Measurements from ENCODE around the gene AOPEP. TPM values are rescaled to one million over a fixed set of nuclear protein-coding genes. Genes with fewer than 3 reads are reported as not detected.

AOPEP gene
- total and polyA plus RNA-seq, 9 of the 15 experiments (the other 6 are each of a cell fraction or from before 2014, with no cell fraction given) = 4.5 to 19.3 (median 13.5) TPM

DNA sequence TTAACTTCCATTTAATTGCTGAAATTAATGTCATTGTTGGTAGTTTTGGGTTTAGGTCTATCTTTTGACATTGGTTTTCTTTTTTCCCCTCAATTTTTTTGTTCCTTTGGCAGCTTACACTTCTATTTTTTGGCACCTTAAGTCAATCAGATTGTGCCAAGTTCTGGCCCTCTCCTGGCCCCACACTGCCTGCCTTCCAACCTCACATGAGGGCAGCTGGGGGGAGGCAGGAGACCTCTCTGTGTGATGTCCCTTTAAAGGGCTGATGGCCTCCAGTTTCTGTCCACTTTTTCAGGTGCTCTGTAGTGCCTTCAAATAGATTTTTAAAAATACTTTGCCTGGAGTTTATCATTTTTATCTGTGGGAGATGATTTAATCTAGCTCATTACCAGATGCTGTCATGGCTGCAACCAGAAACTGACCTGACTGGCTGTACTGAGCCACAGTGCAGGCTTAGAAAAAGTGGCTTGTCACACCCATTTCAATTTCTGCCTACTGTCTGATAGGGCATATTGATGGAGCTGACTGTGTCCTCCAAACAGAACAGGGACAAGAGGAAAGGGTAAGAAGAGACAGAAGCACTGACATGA is 394.4 kb downstream of the AOPEP start (continued):
- TF ChIP-seq, protein P1, sequence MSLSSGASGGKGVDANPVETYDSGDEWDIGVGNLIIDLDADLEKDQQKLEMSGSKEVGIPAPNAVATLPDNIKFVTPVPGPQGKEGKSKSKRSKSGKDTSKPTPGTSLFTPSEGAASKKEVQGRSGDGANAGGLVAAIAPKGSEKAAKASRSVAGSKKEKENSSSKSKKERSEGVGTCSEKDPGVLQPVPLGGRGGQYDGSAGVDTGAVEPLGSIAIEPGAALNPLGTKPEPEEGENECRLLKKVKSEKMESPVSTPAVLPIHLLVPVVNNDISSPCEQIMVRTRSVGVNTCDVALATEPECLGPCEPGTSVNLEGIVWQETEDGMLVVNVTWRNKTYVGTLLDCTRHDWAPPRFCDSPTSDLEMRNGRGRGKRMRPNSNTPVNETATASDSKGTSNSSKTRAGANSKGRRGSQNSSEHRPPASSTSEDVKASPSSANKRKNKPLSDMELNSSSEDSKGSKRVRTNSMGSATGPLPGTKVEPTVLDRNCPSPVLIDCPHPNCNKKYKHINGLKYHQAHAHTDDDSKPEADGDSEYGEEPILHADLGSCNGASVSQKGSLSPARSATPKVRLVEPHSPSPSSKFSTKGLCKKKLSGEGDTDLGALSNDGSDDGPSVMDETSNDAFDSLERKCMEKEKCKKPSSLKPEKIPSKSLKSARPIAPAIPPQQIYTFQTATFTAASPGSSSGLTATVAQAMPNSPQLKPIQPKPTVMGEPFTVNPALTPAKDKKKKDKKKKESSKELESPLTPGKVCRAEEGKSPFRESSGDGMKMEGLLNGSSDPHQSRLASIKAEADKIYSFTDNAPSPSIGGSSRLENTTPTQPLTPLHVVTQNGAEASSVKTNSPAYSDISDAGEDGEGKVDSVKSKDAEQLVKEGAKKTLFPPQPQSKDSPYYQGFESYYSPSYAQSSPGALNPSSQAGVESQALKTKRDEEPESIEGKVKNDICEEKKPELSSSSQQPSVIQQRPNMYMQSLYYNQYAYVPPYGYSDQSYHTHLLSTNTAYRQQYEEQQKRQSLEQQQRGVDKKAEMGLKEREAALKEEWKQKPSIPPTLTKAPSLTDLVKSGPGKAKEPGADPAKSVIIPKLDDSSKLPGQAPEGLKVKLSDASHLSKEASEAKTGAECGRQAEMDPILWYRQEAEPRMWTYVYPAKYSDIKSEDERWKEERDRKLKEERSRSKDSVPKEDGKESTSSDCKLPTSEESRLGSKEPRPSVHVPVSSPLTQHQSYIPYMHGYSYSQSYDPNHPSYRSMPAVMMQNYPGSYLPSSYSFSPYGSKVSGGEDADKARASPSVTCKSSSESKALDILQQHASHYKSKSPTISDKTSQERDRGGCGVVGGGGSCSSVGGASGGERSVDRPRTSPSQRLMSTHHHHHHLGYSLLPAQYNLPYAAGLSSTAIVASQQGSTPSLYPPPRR (CRISPR knock-in tag; IDR thresholded peaks at IDR 0.05; ENCODE audit: borderline replicate concordance) = no peak

DNA sequence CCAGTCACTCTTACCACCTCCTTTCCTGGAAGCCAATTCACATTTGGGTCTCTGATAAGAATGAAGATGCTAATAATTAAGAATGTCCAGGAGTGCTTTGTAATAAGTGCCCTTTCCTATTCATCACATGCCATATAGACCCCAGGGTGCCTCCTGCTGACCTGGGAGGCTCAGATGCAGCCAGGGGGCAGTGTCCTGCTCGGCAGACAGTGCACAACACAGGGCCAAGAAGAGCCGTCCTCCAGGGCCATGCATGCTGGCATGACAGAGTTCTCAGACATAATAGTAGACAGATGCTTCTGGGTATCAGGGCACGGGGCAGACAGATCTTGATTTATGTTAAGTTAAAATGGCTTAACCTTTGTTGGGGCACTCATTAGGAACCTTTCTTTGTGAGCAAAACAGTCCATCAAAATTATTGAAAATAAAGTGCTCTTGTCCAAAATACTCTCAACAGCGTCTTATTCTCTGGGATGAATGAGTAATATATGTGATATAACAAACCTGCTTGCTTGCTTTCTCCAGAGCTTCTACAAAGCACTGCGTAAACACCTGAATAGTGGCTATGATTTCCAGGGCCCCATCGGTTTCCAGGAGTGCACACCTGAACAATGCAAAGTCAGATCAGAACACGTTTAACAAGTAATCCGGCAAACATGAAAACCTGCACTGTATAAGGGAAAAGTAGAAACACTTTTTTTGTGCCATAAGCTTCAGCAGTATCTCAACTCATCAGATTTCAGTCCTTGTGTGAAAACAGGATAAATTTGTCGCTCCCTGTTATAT is 398.3 kb downstream of the AOPEP start:
- Histone ChIP-seq H3K9me1 (ENCODE audit: control insufficient read depth, insufficient read depth, low read length) (no peaks in the 10 kb centered on the region), H3K4me1 (replicated peaks in 1 of 2; ENCODE audit: control insufficient read depth in 2 of 2, insufficient read depth in 2 of 2, low read length in 2 of 2) (peaks cover 0 to 6% of the 10 kb centered on the region in 2 experiments; a peak in 2 of 5 replicates), H3K27ac (ENCODE audit: extremely low read depth, low read depth, low read length) (no peak overlapping the region), H3K27me3 (ENCODE audit: control insufficient read depth in 2 of 2, insufficient read depth in 2 of 2, low read length in 2 of 2) (no peaks in the 10 kb centered on the region), H2AFZ (ENCODE audit: low read depth, low read length) (no peak overlapping the region), H4K20me1 (replicated peaks; ENCODE audit: control insufficient read depth, insufficient read depth, low read length) (no peaks in the 10 kb centered on the region), H3K36me3 (ENCODE audit: control insufficient read depth, insufficient read depth, low read length) (peaks cover 7% of the 10 kb centered on the region; the same call in 2 of the 3 replicates), H3K9me3 (replicated peaks; ENCODE audit: control insufficient read depth, insufficient read depth, low read depth, low read length) (no peaks in the 10 kb centered on the region), H3K79me2 (ENCODE audit: control insufficient read depth, insufficient read depth, low read length) (no peaks in the 10 kb centered on the region), H3K4me3 (no peak overlapping the region), H3K4me2 (ENCODE audit: insufficient read depth, low read length) (no peak overlapping the region), H3K9ac (ENCODE audit: insufficient read depth in 1 of 2, low read depth in 2 of 2, low read length in 2 of 2) (no peak overlapping the region)
- FAIRE-seq (no peak), DNase-seq (ENCODE audit: extremely low read depth in 1 of 4, low spot score in 3 of 4) (no peak), ATAC-seq (peak; percentile 69; the same call in 2 of the 3 replicates)
- POLR2A ChIA-PET = interaction anchor here (1.0 kb wide), 1 partner anchor 8 kb away, joined by 5 read pairs; no protein-coding TSS in a partner anchor
- TF ChIP-seq POLR2AphosphoS2 (IDR thresholded peaks at IDR 0.05; ENCODE audit: low read length) = no peak
- TF ChIP-seq, protein P2, sequence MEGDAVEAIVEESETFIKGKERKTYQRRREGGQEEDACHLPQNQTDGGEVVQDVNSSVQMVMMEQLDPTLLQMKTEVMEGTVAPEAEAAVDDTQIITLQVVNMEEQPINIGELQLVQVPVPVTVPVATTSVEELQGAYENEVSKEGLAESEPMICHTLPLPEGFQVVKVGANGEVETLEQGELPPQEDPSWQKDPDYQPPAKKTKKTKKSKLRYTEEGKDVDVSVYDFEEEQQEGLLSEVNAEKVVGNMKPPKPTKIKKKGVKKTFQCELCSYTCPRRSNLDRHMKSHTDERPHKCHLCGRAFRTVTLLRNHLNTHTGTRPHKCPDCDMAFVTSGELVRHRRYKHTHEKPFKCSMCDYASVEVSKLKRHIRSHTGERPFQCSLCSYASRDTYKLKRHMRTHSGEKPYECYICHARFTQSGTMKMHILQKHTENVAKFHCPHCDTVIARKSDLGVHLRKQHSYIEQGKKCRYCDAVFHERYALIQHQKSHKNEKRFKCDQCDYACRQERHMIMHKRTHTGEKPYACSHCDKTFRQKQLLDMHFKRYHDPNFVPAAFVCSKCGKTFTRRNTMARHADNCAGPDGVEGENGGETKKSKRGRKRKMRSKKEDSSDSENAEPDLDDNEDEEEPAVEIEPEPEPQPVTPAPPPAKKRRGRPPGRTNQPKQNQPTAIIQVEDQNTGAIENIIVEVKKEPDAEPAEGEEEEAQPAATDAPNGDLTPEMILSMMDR (IDR thresholded peaks at IDR 0.05 in 2 of 3, conservative IDR thresholded peaks at IDR 0.05 in 1 of 3; ENCODE audit: insufficient read depth in 2 of 3, low read depth in 1 of 3, low read length in 3 of 3) = peak; percentile 28 to 37 (median 36); a peak in 4 of 6 replicates
- WGBS (ENCODE audit: insufficient coverage, low coverage, missing lambda C conversion rate) = 77% methylated on average over 9 of the region's 9 CpGs
- CTCF ChIA-PET (ENCODE audit: low intra/inter-chr PET ratio) = interaction anchor here (0.6 kb wide), 1 partner anchor 569 kb away, joined by 3 read pairs; no protein-coding TSS in a partner anchor
- no TSS peak for BruUV-seq (replicated peaks)
- in situ Hi-C loops (cut with MboI) (loop anchor here (5.0 to 10.0 kb wide), 2 partner anchors 340 to 442 kb away; no protein-coding TSS in a partner anchor), intact Hi-C loops (cut with micrococcal nuclease) (loop anchor here (10.0 kb wide), 1 partner anchor 570 kb away; the partner anchor contains the start of gene PCAT7)

Measured in K562 (cell line).